ENCODE data around the gene NEDD4L. TPM values are rescaled to one million over a fixed set of nuclear protein-coding genes. Genes with fewer than 3 reads are reported as not detected.

The NEDD4L gene
- total RNA-seq, 1 donor from 2014 or later: 15.6 TPM

DNA sequence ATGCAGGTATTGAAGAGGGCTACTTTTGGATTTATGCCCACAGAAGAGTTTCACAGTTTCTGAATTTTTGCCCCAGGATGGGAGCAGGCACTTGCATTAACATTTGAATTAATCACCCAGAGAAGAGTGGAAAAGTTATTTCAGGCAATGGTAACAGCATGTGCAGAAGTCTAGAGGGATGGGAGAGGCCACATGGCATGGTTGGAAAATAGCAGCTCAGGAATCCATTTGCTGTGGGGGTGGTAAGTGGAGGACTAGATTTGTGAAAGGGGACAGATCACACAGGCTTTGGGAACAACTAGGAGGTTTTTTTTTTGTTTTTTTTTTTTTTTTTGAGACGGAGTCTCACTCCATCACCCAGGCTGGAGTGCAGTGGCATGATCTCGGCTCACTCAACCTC is 65.2 kb downstream of the NEDD4L start:
- DNase-seq (ENCODE audit: low spot score in 2 of 2): no peak
- no peak overlapping the region for H3K27ac ChIP-seq
- H3K36me3 ChIP-seq: no peaks in the 10 kb centered on the region
- no peaks in the 10 kb centered on the region for H3K9me3 ChIP-seq
- no peaks in the 10 kb centered on the region for H3K27me3 ChIP-seq
- H3K4me3 ChIP-seq: no peak overlapping the region
- intact Hi-C loops (cut with DNase I): no loop called here
- TF ChIP-seq, protein P1, sequence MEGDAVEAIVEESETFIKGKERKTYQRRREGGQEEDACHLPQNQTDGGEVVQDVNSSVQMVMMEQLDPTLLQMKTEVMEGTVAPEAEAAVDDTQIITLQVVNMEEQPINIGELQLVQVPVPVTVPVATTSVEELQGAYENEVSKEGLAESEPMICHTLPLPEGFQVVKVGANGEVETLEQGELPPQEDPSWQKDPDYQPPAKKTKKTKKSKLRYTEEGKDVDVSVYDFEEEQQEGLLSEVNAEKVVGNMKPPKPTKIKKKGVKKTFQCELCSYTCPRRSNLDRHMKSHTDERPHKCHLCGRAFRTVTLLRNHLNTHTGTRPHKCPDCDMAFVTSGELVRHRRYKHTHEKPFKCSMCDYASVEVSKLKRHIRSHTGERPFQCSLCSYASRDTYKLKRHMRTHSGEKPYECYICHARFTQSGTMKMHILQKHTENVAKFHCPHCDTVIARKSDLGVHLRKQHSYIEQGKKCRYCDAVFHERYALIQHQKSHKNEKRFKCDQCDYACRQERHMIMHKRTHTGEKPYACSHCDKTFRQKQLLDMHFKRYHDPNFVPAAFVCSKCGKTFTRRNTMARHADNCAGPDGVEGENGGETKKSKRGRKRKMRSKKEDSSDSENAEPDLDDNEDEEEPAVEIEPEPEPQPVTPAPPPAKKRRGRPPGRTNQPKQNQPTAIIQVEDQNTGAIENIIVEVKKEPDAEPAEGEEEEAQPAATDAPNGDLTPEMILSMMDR (IDR thresholded peaks at IDR 0.05): no peak
- no peaks in the 10 kb centered on the region for H3K4me1 ChIP-seq

- H3K9me3 ChIP-seq: no peaks in the 10 kb centered on the region
- H3K27ac ChIP-seq: no peak overlapping the region
- H3K4me3 ChIP-seq: no peak overlapping the region
- no peaks in the 10 kb centered on the region for H3K36me3 ChIP-seq
- no peaks in the 10 kb centered on the region for H3K4me1 ChIP-seq
- intact Hi-C loops (cut with DNase I): no loop called here
- DNase-seq (ENCODE audit: low spot score in 2 of 2): no peak
- TF ChIP-seq, protein P1 (IDR thresholded peaks at IDR 0.05): no peak
- no peaks in the 10 kb centered on the region for H3K27me3 ChIP-seq
These were observed 66.4 kb downstream of the NEDD4L start for GRCh38 chr18:58110398-58110797.

GRCh38 chr18:58112174-58112573 is 68.1 kb downstream of the NEDD4L start:
- no peak for DNase-seq (ENCODE audit: low spot score in 2 of 2)
- intact Hi-C loops (cut with DNase I): no loop called here
- no peaks in the 10 kb centered on the region for H3K9me3 ChIP-seq
- TF ChIP-seq, protein P1 (IDR thresholded peaks at IDR 0.05): no peak
- H3K27ac ChIP-seq: no peak overlapping the region
- no peak overlapping the region for H3K4me3 ChIP-seq
- no peaks in the 10 kb centered on the region for H3K4me1 ChIP-seq
- no peaks in the 10 kb centered on the region for H3K36me3 ChIP-seq
- no peaks in the 10 kb centered on the region for H3K27me3 ChIP-seq

DNA sequence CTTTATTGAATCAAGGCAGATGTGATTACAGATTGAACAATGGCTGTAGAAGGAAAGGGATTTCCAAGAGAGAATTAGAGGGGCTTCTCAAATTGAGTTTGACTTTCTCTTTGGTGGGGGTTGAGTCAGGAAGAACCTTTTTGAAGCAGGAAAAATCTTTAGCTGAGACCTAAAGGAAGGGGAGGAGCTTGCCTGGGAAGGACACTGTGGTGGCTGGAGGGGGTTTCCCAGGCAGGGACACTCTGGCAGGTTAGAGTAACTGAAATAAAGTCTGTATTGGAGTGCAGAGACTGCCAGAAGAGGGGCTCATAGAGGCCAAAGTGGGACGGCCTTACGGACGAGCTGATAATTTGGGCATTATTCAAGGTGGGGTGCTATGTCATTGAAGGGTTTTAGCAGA is 69.3 kb downstream of the NEDD4L start:
- H3K27me3 ChIP-seq: no peaks in the 10 kb centered on the region
- H3K9me3 ChIP-seq: no peaks in the 10 kb centered on the region
- TF ChIP-seq, protein P1 (IDR thresholded peaks at IDR 0.05): no peak
- H3K36me3 ChIP-seq: no peaks in the 10 kb centered on the region
- intact Hi-C loops (cut with DNase I): no loop called here
- DNase-seq (ENCODE audit: low spot score in 2 of 2): no peak
- no peaks in the 10 kb centered on the region for H3K4me1 ChIP-seq
- no peak overlapping the region for H3K27ac ChIP-seq
- H3K4me3 ChIP-seq: no peak overlapping the region

- Histone ChIP-seq H3K4me1 (no peaks in the 10 kb centered on the region), H3K27me3 (no peaks in the 10 kb centered on the region), H3K9me3 (no peaks in the 10 kb centered on the region), H3K4me3 (no peak overlapping the region), H3K27ac (no peak overlapping the region), H3K36me3 (no peaks in the 10 kb centered on the region)
- intact Hi-C loops (cut with DNase I): no loop called here
- TF ChIP-seq, protein P1 (IDR thresholded peaks at IDR 0.05): no peak
- no peak for DNase-seq (ENCODE audit: low spot score in 2 of 2)
These were observed 70.7 kb downstream of the NEDD4L start for GRCh38 chr18:58114766-58115165.

DNA sequence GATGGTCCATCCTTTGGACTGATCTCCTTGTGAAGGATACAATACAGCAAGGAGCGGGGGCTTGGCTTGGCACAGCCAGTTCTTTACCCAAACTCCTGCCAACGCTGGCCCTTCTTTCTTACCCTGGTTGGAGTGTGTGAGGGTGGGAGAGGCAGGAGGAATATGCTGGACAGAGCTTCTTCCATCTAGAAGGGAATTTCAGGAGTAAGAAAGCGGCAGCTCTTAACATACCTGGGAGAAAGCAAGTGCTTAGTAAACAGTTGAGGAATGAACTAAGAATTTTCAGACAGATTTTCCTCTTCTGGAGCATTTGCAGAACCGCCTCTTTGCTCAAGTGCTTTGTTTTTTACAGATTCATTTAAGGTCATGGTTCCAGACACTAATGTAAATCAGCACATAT is 72.8 kb downstream of the NEDD4L start:
- no peak overlapping the region for H3K27ac ChIP-seq
- TF ChIP-seq, protein P1 (IDR thresholded peaks at IDR 0.05): no peak
- H3K9me3 ChIP-seq: no peaks in the 10 kb centered on the region
- no peaks in the 10 kb centered on the region for H3K36me3 ChIP-seq
- intact Hi-C loops (cut with DNase I): no loop called here
- H3K4me1 ChIP-seq: no peaks in the 10 kb centered on the region
- H3K27me3 ChIP-seq: no peaks in the 10 kb centered on the region
- DNase-seq (ENCODE audit: low spot score in 2 of 2): no peak
- H3K4me3 ChIP-seq: no peak overlapping the region

All from ascending aorta (tissue), 2 donors.